ENCODE data around the gene CDYL2. TPM values are rescaled to one million over a fixed set of nuclear protein-coding genes. Genes with fewer than 3 reads are reported as not detected.
A peak's percentile ranks its signal among the peaks of the same experiment; 100 is the strongest.
"Not testable (repeated sequence)": the region's sequence is repeated elsewhere in the genome, so short reads cannot be mapped to it uniquely, and the experiment has no call there.

Gene CDYL2
- total RNA-seq, 1 donor from 2014 or later = 9.4 TPM

DNA sequence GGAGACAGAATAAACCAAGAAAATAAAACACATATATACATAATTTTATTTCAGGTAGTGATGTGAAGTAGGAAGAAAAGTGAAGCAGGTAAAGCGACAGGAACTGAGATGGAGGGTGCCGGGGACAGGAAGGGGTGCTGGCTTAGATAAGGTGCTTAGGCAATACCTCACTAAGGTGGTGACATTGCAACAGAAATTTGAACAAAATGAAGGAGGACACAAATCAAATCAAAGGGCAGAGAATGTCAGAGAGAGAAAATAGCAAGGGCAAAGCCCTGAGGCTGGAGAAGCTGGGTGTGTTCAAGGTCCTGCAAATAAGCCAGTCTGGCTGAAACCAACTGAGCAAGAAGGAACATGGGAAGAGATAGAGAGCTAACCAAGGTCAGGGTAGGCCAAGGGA lies 5.0 kb upstream of the CDYL2 start:
- FAIRE-seq (no peak), DNase-seq (ENCODE audit: low spot score in 2 of 2) (no peak)

DNA sequence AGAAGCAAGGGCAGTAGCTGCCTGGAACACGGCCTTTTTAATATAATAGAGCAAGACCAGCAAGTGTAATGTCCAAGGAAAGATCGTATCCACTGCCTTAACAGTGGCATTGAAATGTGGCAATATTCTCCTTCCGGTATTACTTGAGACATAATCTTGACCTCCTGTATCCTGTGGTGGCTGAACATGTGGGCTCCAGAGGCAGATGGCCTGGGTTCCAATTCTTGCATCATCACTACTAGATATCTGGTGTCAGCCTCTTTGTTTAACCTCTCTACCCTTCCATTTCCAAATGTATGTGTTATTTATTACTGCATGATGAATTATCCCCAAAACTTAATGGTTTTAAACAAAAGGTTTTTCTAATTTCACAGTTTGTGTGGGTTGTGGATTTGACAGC lies 3.5 kb upstream of the CDYL2 start:
- DNase-seq (ENCODE audit: low spot score in 2 of 2) (no peak), FAIRE-seq (no peak)

DNA sequence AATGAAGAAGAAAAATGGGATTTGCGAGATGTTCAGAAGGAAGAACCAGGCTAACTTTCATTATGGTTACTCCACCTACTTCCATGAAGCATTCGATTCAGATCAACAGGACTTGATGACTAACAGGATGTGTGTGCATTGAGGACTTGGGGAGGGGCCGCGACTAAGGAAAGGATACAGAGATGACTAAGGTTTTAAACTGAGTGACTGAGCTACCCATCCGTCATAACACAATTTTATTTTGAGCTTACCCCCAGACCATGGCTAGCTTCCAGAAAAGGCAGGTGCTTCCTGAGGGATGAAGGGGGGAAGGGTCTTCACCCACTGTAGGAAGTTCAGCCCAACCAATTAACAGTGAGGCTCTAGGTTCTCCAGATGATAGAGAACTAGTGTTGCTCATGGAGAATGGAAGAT lies 2.5 kb upstream of the CDYL2 start:
- no peak for DNase-seq (ENCODE audit: low spot score in 2 of 2)

GRCh38 chr16:80806289-80806688 lies 1.9 kb upstream of the CDYL2 start:
- DNase-seq (ENCODE audit: low spot score in 2 of 2) (no peak), FAIRE-seq (no peak)

More for the DNA sequence above, 2.5 kb upstream of the CDYL2 start:
- FAIRE-seq = no peak

DNA sequence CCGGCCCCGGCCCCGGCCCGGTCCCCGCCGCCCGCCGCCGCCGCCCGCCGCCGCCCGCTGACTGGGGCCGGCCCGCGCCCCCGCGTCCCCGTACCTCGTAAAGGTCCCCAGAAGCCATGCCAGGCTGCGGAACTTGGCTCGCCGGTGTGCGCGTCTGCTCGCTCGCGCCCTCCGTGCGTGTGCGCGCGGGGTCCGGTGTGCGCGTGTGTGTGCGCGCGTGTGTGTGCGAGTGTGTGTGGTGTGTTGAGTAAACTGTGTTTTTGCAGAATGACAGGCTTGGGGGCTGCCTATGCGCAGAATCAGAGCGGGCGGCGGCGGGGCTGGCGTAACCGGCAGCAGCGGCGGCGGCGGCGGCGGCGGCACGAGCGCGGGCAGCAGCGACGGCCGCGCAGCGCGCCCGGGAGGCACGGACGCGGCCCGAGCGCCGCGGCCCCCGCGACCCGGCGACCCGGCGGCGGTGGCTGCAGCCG lies 307 bp downstream of the CDYL2 start:
- FAIRE-seq (no peak), DNase-seq (ENCODE audit: low spot score in 2 of 2) (peak; percentile 35 to 52)

DNA sequence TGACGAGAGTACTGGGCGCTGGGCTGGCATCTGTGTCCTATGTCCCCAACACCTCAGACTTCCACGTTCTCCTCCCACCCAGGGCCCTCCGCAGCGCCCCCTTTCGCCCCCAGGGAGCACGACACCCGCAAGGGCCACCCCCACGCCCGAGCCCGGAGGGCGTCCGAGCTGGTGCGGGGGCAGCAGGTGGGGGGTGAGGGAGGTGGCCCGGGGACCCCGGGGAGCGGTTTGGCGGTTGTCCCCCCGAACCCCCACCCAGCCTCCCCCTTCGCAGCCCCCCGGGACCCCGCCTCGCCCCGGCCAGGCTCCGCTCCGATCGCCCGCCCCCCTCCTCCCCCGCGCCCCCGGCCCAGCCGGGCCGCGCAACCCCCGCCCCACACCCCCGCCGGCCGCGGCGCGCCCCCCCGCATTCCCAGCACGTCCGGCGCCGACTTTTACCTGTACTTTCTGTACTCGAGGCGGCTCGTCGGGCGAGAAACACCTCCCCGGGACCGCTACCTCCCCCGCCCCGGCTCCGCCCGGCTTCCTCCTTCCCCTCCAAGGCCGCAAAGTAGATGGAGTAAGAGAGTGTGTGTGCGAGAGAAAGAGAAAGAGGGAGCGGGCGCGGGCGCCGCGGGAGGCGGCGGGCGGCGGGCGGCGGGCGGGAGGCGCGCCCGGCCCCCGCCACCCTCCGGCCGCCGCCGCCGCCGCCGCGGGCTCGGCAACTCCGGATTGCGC lies 901 bp downstream of the CDYL2 start:
- FAIRE-seq = no peak
- peak; percentile 43 to 60 for DNase-seq (ENCODE audit: low spot score in 2 of 2)

GRCh38 chr16:80802902-80803301 lies 1.5 kb downstream of the CDYL2 start:
- no peak for FAIRE-seq

GRCh38 chr16:80802138-80802537 lies 2.3 kb downstream of the CDYL2 start:
- DNase-seq (ENCODE audit: low spot score in 2 of 2) (no peak), FAIRE-seq (no peak)

More at GRCh38 chr16:80802902-80803301, 1.5 kb downstream of the CDYL2 start:
- DNase-seq (ENCODE audit: low spot score in 2 of 2) = no peak

DNA sequence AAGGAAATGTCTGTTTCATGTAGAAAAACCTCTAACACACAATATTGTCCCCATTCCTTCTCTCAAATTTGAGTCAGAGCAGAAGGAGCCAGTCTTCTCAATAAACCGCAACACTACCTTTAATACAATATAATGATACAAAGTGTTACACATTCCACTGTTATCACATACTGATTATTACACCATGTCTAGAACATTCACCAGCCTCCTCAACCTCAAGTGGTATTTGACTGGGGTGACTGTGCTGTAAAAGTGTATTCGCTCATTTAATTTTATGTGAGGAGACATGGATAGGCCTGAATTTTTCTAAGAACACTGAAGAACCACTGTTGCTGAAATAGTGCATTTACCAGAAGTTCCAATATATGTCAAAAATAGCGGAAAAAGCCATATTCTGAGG lies 10.3 kb downstream of the CDYL2 start:
- DNase-seq (ENCODE audit: low spot score in 2 of 2) (no peak), FAIRE-seq (no peak)

GRCh38 chr16:80792031-80792430 lies 12.4 kb downstream of the CDYL2 start:
- no peak for FAIRE-seq

GRCh38 chr16:80791411-80791810 lies 13.0 kb downstream of the CDYL2 start:
- FAIRE-seq (no peak), DNase-seq (ENCODE audit: low spot score in 2 of 2) (no peak)

More at GRCh38 chr16:80792031-80792430, 12.4 kb downstream of the CDYL2 start:
- no peak for DNase-seq (ENCODE audit: low spot score in 2 of 2)

DNA sequence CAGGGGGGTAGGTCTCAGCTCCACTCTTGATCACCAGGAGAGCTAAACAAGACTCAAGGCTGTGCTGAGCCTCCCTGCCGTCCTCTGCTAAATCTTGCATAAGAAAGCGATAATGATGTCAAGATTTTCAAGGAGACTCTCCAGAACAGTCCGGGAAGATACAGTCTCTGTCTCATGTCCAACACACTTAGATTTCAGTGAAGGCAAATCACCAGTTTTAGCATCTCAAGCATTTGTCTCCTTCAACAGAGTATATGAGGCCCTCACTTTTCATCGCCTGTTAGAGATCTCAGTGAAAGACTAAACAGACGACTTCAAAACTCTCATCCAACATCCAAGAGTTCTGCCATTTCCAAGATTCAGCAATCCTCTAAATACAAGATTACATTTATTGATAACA lies 13.6 kb downstream of the CDYL2 start:
- no peak for FAIRE-seq
- DNase-seq (ENCODE audit: low spot score in 2 of 2) = no peak

- FAIRE-seq = no peak
- no peak for DNase-seq (ENCODE audit: low spot score in 2 of 2)
Observed at GRCh38 chr16:80788027-80788426, 16.4 kb downstream of the CDYL2 start.

GRCh38 chr16:80786561-80786960 lies 17.8 kb downstream of the CDYL2 start:
- not testable (repeated sequence) for FAIRE-seq; DNase-seq (ENCODE audit: low spot score in 2 of 2)

- FAIRE-seq (no peak), DNase-seq (ENCODE audit: low spot score in 2 of 2) (no peak)
Observed at GRCh38 chr16:80784951-80785350, 19.4 kb downstream of the CDYL2 start.

DNA sequence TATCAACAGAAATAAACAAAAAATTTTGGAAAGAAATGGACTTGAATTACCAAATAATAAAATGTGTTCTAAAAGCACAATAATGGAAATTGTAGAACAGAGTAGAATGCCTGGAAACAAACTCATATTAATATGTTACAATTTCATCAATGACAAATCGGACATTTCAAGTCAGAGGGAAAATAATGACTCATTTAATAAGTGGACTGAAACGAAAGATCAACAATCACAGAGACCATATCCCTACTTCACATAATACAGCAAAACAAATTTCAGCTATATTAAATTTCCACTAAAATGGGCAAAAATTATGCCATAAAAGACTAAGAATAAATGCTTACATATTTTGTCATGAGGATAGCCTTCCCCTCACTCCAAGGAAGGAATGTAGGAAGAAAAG lies 25.7 kb downstream of the CDYL2 start:
- FAIRE-seq (no peak), DNase-seq (ENCODE audit: low spot score in 2 of 2) (no peak)

- FAIRE-seq = no peak
- no peak for DNase-seq (ENCODE audit: low spot score in 2 of 2)
Observed at GRCh38 chr16:80776856-80777255, 27.5 kb downstream of the CDYL2 start.

DNA sequence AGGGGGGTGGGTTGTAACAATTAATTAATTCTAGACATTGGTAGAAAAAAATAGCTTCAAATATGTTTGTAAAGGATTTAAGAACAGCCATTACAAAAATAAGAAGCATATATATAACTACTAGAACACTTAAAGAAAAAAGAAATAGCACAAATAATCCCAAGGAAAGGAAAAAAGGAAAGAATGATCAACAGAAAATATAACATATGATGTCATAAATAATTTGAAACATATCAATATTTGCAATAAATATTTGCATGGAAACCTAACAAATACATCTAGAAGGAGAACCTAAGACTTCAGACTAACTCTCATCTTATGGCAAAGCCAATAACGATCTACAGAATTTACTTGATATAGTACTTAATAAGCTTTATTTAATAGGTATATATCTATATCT lies 28.9 kb downstream of the CDYL2 start:
- FAIRE-seq (no peak), DNase-seq (ENCODE audit: low spot score in 2 of 2) (no peak)

- no peak for FAIRE-seq
- DNase-seq (ENCODE audit: low spot score in 2 of 2) = no peak
Observed at GRCh38 chr16:80766798-80767197, 37.6 kb downstream of the CDYL2 start.

GRCh38 chr16:80759419-80760162 lies 44.8 kb downstream of the CDYL2 start:
- FAIRE-seq (no peak), DNase-seq (ENCODE audit: low spot score in 2 of 2) (no peak)

DNA sequence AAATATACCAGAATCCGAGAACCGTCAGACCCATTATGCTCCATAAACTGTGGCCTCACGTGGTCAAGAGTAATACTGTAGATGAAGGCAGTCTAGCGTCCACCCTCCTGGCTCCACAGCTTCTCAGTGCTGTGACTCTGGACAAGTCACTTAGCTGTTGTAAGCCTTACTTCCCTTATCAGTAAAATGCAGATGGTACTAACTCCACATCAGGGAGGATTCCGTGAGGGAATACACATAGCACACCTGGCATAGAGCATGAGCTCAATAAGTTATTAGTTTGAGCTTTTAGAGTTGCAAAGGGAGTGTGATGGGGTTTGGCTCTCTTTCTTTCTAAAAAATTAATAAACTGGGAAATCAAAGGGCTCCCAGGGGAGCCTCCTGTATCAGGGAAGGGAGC lies 49.9 kb downstream of the CDYL2 start:
- FAIRE-seq = no peak
- no peak for DNase-seq (ENCODE audit: low spot score in 2 of 2)

GRCh38 chr16:80752541-80752940 lies 51.9 kb downstream of the CDYL2 start:
- DNase-seq (ENCODE audit: low spot score in 2 of 2) (no peak), FAIRE-seq (no peak)
